Prostate gland (tissue), 2 donors: ENCODE data around the gene EFNA3. TPM values are rescaled to one million over a fixed set of nuclear protein-coding genes. Genes with fewer than 3 reads are reported as not detected.

Experiments
- DNase-seq: peaks from one replicate; pipeline ENCODE4 v3.0.0-alpha.2; 2019; ENCODE audit warnings: low spot score
- H3K27ac ChIP-seq, 2 donors: fragments of 200-600 bp; sonication (generic); 2 replicates each; pipeline ENCODE4 v1.5.1; 2017 to 2019
- H3K27me3 ChIP-seq: fragments of 200-600 bp; sonication (generic); replicated peaks from 2 replicates; pipeline ENCODE4 v1.5.1; 2019; ENCODE audit not compliant: insufficient read depth
- H3K36me3 ChIP-seq, 2 donors: fragments of 200-600 bp; sonication (generic); 1 replicate in 1 of 2; 2 replicates in 1 of 2; pipeline versions ENCODE4 v1.5.1 to v1.8.1; 2017 to 2019
- H3K4me1 ChIP-seq: fragments of 200-600 bp; sonication (generic); replicated peaks from 2 replicates; pipeline ENCODE4 v1.5.1; 2019
- H3K4me3 ChIP-seq, 2 donors: fragments of 200-600 bp; sonication (generic); 2 replicates each; pipeline ENCODE4 v1.5.1; 2017 to 2019
- H3K9me3 ChIP-seq: fragments of 200-600 bp; sonication (generic); 2 replicates; pipeline ENCODE4 v1.5.1; 2017
- POLR2A ChIP-seq: fragments of 450-650 bp; IDR thresholded peaks from one replicate; pipeline ENCODE4 v1.6.1; 2016; ENCODE audit warnings: antibody characterized with exemption, mild to moderate bottlenecking
- POLR2AphosphoS5 ChIP-seq: sonication (generic); formaldehyde crosslinking; IDR thresholded peaks from one replicate; pipeline ENCODE4 v1.6.1; 2017; ENCODE audit warnings: antibody characterized with exemption
- WGBS: methylation state at CpG from one replicate; pipeline ENCODE4 v1.1.5; 2018; 5-methylcytosine and 5-hydroxymethylcytosine counted together
- intact Hi-C: fragments of 100-400 bp; cut with DNase I; formaldehyde crosslinking; loops from one replicate; pipeline ENCODE4 v1.14.2; 2022
- total RNA-seq, 2 donors: library from RNA; depleted of rRNA; stranded (reverse); fragments of >200 nt; gene quantifications; one replicate each; pipeline ENCODE4 v1.1.0, GENCODE V29; 2016
- TF ChIP-seq, protein P1 (sequence below), 4 experiments: fragments of 200-600 bp in 2 of 4; fragments of 450-650 bp in 2 of 4; sonication (generic) in 2 of 4; IDR thresholded peaks; 1 replicate in 3 of 4; 2 replicates in 1 of 4; pipeline ENCODE4 v1.5.1; 2016 to 2019; ENCODE audit warnings: antibody characterized with exemption in 4 of 4, mild to moderate bottlenecking in 2 of 4, moderate library complexity in 2 of 4

EFNA3 gene
- 1 to 10 TPM; 5.9 to 8.4 TPM for total RNA-seq

DNA sequence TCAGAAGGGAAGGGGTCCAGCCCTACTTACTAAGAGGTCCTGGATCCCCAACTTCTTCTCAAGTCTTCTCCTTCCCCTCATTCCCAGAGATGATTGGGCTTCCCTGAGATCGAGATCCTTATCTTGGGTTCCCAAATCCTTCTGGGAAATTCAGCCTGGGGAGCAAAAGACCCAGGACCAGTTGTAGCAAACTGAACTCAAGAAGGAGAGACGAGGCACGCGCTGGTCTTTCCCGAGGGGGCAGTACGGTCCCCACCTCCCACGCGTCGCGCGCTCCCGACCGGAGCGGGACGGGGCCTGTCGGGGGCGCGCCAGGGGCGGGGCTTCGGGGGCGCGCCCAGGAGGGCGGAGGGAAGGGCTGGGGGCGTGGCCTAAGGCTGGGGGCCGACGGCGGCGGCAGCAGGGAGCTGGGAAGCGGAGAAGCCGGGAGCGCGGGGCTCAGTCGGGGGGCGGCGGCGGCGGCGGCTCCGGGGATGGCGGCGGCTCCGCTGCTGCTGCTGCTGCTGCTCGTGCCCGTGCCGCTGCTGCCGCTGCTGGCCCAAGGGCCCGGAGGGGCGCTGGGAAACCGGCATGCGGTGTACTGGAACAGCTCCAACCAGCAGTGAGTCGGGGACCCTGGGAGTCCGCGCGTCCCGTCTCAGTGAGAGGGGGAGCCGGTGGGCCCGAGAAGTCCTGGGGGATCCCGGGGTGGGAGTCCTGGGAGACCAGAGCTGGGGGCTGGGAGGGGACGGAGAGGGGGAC lies at the start of gene EFNA3:
Gene EFNA3, plus strand, starts transcription at position 369 of the 741 bp plus-strand sequence. Its CDS starts 105 bp downstream, at position 474.
- peak; percentile 76 for DNase-seq
- Histone ChIP-seq H3K4me1 (peaks cover 45% of the 10 kb centered on the region), H3K27ac (peak within 1 kb of the TSS in 1 of 2 donors; percentile 30), H3K4me3 (peak within 1 kb of the TSS; percentile 30 to 44), H3K9me3 (no peaks in the 10 kb centered on the region), H3K36me3 (no peaks in the 10 kb centered on the region), H3K27me3 (no peaks in the 10 kb centered on the region)
- intact Hi-C loops, result no loop called here
- TF ChIP-seq POLR2AphosphoS5, result peak; percentile 5
- TF ChIP-seq, protein P1, sequence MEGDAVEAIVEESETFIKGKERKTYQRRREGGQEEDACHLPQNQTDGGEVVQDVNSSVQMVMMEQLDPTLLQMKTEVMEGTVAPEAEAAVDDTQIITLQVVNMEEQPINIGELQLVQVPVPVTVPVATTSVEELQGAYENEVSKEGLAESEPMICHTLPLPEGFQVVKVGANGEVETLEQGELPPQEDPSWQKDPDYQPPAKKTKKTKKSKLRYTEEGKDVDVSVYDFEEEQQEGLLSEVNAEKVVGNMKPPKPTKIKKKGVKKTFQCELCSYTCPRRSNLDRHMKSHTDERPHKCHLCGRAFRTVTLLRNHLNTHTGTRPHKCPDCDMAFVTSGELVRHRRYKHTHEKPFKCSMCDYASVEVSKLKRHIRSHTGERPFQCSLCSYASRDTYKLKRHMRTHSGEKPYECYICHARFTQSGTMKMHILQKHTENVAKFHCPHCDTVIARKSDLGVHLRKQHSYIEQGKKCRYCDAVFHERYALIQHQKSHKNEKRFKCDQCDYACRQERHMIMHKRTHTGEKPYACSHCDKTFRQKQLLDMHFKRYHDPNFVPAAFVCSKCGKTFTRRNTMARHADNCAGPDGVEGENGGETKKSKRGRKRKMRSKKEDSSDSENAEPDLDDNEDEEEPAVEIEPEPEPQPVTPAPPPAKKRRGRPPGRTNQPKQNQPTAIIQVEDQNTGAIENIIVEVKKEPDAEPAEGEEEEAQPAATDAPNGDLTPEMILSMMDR (IDR thresholded peaks at IDR 0.05), result no peak
- peak; percentile 68 for TF ChIP-seq POLR2A
- 2% methylated on average over 52 of the region's 59 CpGs for WGBS

DNA sequence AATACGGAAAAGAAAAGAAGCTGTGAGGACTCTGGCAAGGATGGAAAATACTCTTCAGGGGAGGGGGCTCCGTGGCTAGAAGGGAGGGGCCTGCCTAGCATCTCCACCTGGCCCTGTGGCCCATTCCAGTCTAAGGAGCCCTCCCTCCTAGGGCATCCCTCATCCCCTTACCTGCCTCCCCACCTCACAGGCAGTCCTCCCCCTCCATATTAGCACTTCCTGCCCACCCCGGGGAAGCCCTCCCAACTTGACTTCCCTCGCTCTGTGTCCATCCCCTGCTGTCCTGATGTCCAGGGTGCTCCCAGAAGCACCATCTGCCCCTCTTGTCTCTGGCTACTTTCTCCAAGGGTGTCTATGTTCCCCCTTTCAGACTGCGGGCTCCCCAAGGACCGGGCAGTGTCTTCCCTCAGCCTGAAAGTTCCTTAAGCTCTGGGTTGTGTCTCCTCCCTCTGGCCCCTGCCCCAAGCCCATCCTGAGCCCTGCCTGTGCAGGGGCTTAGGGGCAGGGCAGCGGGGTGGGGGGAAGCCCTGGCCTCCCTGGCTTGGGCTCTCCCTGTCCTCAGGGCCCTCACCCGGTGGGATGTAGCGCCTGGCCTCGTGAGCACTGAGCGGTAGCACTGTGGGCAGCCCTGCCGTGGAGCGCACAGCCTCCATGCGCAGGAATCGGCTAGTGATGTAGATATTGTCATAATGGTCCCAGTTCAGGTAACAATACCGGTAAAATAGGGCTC lies 49.0 kb upstream of the EFNA3 start:
- no peak for DNase-seq
- Histone ChIP-seq H3K36me3 (no peaks in the 10 kb centered on the region), H3K27me3 (no peaks in the 10 kb centered on the region), H3K27ac (no peak overlapping the region), H3K4me3 (no peak overlapping the region), H3K9me3 (no peaks in the 10 kb centered on the region), H3K4me1 (no peaks in the 10 kb centered on the region)
- 83% methylated on average over 16 of the region's 16 CpGs for WGBS
- no peak for TF ChIP-seq POLR2AphosphoS5
- intact Hi-C loops, result no loop called here

DNA sequence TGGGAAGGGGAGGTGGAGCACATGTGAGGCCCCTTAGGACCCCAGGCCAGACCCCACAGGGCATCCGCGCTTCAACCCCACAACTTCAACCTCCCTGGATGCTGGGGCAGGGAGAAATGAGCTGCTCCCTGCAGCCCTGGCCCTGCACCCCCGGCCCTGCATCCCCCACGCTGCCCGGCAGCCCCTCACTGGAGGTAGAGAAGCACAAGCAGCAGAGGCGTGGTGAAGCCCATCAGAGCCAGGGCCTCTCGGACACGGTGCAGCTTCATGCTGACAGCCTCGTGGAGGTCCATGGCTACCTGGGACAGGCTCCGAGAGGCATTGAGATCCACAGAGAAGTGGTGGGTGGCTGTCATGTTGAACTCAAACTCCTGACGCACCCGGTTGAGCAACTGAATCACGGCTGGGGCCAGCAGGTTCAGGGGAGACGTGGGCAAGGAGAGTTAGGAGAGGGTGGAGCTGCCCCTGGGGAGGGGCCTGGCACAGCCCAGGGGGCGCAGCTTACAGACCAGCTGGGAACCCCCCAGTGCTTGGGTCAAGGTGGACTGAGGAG lies 48.3 kb upstream of the EFNA3 start:
- no peak for DNase-seq
- no peaks in the 10 kb centered on the region for H3K27me3 ChIP-seq
- TF ChIP-seq POLR2A, result no peak
- 87% methylated on average over 15 of the region's 15 CpGs for WGBS
- H3K9me3 ChIP-seq, result no peaks in the 10 kb centered on the region
- no peaks in the 10 kb centered on the region for H3K36me3 ChIP-seq
- intact Hi-C loops, result no loop called here
- no peak overlapping the region for H3K27ac ChIP-seq
- H3K4me3 ChIP-seq, result no peak overlapping the region
- no peaks in the 10 kb centered on the region for H3K4me1 ChIP-seq

GRCh38 chr1:155030899-155031298 lies 47.7 kb upstream of the EFNA3 start:
- DNase-seq, result no peak
- Histone ChIP-seq H3K4me1 (no peaks in the 10 kb centered on the region), H3K9me3 (no peaks in the 10 kb centered on the region), H3K27me3 (no peaks in the 10 kb centered on the region), H3K36me3 (no peaks in the 10 kb centered on the region), H3K27ac (no peak overlapping the region), H3K4me3 (no peak overlapping the region)
- TF ChIP-seq, protein P1 (IDR thresholded peaks at IDR 0.05), result no peak
- TF ChIP-seq POLR2AphosphoS5 (no peak), POLR2A (no peak)
- 80% methylated on average over 11 of the region's 11 CpGs for WGBS
- intact Hi-C loops, result no loop called here

- WGBS, result 95% methylated on average over 12 of the region's 12 CpGs
- intact Hi-C loops, result no loop called here
- no peaks in the 10 kb centered on the region for H3K27me3 ChIP-seq
- H3K36me3 ChIP-seq, result no peaks in the 10 kb centered on the region
- no peak overlapping the region for H3K27ac ChIP-seq
- no peak overlapping the region for H3K4me3 ChIP-seq
- H3K9me3 ChIP-seq, result no peaks in the 10 kb centered on the region
- TF ChIP-seq, protein P1 (IDR thresholded peaks at IDR 0.05), result no peak
- TF ChIP-seq POLR2A, result no peak
- no peak for TF ChIP-seq POLR2AphosphoS5
- DNase-seq, result no peak
- no peaks in the 10 kb centered on the region for H3K4me1 ChIP-seq
Measured at GRCh38 chr1:155032886-155033285, 45.8 kb upstream of the EFNA3 start.
